Fibroblast of the conjunctiva (primary cell): ENCODE measurements around the gene GGNBP2.

Source experiments
- DNase-seq: peaks from one replicate; pipeline ENCODE4 v3.0.0-alpha.2; 2010; ENCODE audit warnings: low read depth

Gene GGNBP2

GRCh38 chr17:36523113-36523512, 21.6 kb upstream of the GGNBP2 start:
- no peak for DNase-seq

GRCh38 chr17:36524428-36524876, 20.3 kb upstream of the GGNBP2 start:
- DNase-seq, result no peak

- no peak for DNase-seq
These were observed 19.6 kb upstream of the GGNBP2 start for GRCh38 chr17:36525113-36525512.

- no peak for DNase-seq
These were observed 18.8 kb upstream of the GGNBP2 start for GRCh38 chr17:36525888-36526287.

- DNase-seq, result no peak
These were observed 17.0 kb upstream of the GGNBP2 start for GRCh38 chr17:36527621-36528250.

GRCh38 chr17:36529121-36529520, 15.6 kb upstream of the GGNBP2 start:
- DNase-seq, result no peak

GRCh38 chr17:36532435-36532975, 12.2 kb upstream of the GGNBP2 start:
- DNase-seq, result no peak

GRCh38 chr17:36533935-36534839, 10.5 kb upstream of the GGNBP2 start:
- DNase-seq, result peak; percentile 14

GRCh38 chr17:36534840-36535668, 9.7 kb upstream of the GGNBP2 start, which contains the start of the genes MYO19 and PIGW:
Gene MYO19 (minus strand): TSS chr17:36534868. CDS start chr17:36532538, 2,330 bp downstream.
Gene PIGW (plus strand): TSS chr17:36534987. CDS start chr17:36537102, 2,115 bp downstream.
- DNase-seq, result peak; percentile 66

GRCh38 chr17:36535669-36536081, 9.0 kb upstream of the GGNBP2 start:
- no peak for DNase-seq

GRCh38 chr17:36540696-36541095, 4.0 kb upstream of the GGNBP2 start:
- DNase-seq, result no peak

- no peak for DNase-seq
These were observed 2.0 kb upstream of the GGNBP2 start for GRCh38 chr17:36542755-36543154.

GRCh38 chr17:36544044-36544306, 744 bp upstream of the GGNBP2 start:
- DNase-seq, result peak; percentile 24

GRCh38 chr17:36545077-36545464, 352 bp downstream of the GGNBP2 start:
- no peak for DNase-seq

GRCh38 chr17:36545465-36546417, 1.0 kb downstream of the GGNBP2 start:
- DNase-seq, result peak; percentile 96

GRCh38 chr17:36546418-36547093, 1.8 kb downstream of the GGNBP2 start:
- no peak for DNase-seq

GRCh38 chr17:36547776-36548175, 3.1 kb downstream of the GGNBP2 start:
- DNase-seq, result no peak

GRCh38 chr17:36550491-36551417, 6.0 kb downstream of the GGNBP2 start:
- DNase-seq, result no peak

- no peak for DNase-seq
These were observed 8.7 kb downstream of the GGNBP2 start for GRCh38 chr17:36553459-36553858.
